Activated naive CD4-positive, alpha-beta T cell (primary cell): ENCODE results near the gene MT1X.
"Not testable (repeated sequence)": the region's sequence is repeated elsewhere in the genome, so short reads cannot be mapped to it uniquely, and the experiment has no call there.

Source experiments
- DNase-seq, 4 experiments: peaks; one replicate each; lab custom pipeline; 2025; lab: John Stamatoyannopoulos, UW

Gene MT1X

DNA sequence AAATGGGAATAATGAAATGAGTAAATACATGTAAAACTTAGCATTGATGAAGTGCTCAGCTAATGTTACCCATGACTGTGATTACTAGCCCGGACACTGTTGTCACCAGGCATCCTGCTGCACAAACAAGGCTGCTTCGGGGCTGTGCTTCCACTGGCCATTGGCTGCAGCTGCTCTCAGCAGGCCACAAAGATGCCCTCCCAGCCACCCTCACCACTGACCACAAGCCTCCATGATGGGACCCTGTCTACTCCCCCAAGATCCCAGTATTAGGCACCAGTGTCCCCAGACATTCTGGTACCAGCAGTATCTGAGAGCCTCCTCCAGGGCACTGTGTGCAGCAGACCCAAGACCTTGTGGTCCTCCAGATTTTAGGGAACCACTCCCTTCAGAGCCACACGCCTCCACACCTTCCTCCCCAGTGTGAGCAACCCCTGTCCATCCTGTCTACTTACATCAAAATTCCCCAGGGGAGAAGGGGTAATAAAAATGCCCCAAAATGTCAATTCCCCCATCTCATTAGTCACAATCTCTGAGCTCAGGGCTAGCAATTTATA lies 28.0 kb downstream of the MT1X start:
- no peak for DNase-seq

DNA sequence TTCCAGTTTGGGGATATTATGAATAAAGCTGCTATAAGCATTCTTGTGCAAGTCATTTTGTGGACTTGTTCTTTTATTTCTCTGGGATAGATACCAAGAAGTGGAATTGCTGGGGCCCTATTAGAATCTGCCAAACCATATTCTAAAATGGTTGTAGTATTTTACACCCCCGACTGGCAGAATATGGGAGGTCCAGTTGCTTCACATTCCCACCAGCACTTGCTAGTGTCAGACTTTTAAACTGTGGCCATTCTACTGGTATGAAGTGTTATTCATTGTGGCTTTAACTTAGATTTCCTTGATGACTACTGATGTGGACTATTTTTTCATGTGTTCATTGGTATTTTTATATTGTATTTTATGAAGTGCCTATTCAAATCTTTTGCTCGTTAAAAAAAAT lies 29.6 kb downstream of the MT1X start:
- DNase-seq: no peak

DNA sequence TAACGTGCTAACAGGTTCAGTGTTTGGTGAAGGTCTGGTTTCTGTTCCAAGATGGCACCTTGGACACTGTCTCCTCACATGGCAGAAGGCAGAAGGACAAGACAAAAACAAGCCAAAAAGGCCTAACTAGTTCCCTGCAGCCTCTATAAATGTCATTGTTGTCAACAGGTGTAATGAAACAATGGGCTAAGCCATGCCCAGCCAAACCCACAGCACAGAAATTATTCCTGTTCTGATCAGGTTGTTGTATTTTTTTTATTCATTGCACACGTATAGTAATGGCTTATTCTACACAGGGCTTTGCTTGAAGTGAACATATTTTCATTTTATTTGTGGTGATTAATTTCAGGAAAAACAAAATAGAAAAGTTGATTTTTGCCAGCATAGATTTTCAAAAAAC lies 31.5 kb downstream of the MT1X start:
- DNase-seq: no peak

DNA sequence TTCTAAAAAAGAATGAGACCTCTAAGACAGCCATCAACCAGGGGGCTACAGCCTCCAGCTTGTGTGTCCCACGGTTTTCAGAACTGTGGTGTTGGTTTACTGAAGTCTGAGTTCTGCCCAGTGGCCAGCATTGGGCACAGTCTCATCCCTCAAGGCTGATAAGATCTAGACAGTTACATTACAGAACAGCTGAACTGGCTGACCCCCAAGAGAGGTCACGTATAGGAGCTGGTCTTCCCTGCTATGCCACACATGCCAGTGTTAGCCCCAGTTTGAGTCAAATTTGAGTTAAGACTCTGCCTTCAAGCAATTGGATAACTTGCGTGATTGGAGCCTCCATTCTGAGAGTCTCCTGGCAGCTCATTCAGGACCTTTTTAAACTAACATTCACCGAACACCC lies 32.9 kb downstream of the MT1X start:
- no peak for DNase-seq

DNA sequence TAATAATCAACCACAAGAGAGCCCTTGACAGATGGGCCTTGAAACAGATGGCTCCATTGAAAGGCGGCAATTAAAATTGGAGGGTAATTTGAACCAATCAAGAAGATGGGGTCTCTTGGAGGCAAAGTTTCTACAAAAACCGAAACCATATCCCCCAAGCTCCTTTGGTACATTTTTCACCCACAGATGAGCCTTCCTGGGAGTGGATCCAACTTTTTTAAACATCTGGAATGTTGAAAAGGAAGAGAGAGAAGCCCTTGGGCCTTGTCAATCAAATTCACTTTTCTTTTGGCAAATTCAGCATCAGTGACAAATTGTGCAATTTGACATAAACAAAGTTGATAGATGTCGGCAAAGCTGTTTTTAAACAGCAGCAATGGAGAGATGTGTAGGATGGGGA lies 34.5 kb downstream of the MT1X start:
- no peak for DNase-seq

DNA sequence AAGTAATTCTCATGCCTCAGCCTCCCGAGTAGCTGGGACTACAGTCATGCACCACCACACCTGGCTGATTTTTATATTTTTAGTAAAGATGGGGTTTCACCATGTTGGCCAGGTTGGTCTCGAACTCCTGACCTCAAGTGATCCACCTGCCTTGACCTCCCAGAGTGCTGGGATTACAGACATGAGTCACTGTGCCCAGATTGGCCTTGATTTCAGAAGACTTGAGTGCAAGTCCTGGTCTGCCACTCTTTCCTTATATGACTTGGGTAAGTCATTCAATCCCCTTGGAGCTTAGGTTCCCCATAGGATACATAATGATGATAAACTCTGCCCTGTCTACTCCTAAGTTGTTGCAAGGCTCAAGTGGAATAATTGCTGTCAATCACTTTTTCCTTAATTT lies 35.3 kb downstream of the MT1X start:
- not testable (repeated sequence) for DNase-seq

DNA sequence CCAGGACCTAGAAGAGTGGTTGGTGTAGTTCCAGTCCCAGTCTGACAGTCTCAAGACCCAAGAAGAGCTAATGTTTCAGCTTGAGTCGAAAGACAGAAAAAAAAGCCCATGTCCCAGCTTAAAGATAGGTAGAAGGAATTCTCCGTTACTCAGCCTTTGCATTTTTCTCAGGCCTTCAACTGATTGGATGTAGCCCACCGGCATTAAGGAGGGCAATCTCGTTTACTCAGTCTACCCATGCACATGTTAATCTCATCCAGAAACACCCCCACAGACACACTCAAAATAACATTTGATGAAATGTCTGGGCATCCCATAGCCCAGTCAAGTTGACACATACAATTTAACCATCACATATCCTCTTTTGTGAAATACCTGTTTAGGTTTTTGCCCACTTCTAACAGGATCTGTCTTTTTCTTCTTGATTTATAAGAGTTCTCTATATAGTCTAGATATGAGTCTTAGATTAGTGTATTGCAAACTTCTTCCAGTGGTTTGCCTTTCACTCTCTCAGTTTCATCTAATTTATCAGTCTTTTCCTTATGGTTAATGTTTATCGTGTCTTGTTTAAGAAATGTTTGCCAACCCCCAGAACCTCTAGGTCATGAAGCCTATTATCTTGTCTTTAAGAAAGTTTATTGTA lies 40.1 kb downstream of the MT1X start:
- DNase-seq: no peak

DNA sequence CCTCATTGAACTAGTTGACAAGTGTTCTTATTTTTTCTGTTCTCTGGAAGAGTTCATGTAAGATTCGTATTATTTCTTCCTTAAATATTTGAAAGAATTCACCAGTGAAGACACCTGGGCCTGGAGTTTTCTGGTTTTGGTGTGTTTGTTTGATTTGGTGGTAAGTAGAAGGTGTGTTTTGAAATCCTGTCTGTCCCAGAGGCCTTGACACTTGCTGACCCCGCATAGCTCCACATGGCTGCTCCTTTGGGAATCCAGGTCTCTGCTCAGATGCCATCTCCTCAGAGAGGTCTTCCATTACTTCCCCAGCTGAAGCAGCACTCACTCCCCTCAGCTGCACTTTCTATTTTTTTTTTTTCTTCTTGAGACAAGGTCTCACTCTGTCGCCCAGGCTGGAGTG lies 41.9 kb downstream of the MT1X start:
- DNase-seq: no peak

DNA sequence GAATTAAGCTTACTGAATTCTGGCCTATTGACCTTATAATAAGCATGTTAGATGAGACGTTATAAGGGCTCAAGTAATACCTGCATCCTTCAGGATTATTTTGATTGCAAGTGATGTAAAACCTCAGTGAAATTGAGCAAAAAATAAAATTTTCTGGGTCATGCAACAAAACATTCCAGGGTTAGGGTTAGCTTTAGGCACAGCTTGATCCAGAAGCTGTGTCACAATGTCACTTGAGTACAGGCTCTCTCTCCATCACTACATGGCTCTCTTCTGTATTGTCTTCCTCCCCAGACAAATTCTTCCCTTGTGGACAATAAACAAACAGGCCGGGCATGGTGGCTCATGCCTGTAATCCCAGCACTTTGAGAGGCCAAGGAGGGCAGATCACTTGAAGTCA lies 44.0 kb downstream of the MT1X start:
- DNase-seq: no peak

DNA sequence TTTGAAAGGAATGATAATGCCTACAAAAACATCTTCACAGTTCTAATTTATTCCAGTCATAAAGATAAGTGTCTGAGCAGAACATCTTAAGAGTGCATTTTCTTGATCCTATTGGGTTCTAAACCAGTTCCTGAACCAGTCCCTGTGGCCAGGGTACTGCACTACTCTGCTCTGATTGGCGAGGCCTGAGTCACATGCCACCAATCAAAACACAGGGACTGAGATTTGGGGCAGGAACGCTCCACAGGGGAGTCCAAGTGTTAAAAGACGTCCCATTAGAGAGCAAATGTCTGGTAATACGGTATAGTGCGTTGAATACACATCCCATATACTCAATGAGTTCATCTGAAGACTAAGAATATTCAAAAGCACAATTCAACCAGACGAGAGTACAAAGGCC lies 44.7 kb downstream of the MT1X start:
- DNase-seq: no peak

DNA sequence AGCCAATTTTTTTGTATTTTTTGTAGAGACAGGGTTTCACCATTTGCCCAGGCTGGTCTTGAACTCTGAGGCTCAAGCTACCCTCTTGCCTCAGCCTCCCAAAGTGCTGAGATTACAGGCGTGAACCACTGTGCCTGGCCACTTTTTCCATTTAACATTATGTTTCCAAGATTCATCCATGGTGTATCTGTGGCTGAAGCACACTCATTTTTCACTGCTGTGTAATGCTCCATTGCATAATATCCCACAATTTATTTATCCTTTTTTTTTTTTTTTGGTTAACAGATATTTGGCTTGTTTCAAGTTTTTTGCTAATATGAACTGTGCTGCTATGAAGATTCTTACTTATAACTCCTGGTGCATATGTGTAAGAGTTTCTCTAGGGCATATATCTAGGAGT lies 45.8 kb downstream of the MT1X start:
- DNase-seq: no peak

DNA sequence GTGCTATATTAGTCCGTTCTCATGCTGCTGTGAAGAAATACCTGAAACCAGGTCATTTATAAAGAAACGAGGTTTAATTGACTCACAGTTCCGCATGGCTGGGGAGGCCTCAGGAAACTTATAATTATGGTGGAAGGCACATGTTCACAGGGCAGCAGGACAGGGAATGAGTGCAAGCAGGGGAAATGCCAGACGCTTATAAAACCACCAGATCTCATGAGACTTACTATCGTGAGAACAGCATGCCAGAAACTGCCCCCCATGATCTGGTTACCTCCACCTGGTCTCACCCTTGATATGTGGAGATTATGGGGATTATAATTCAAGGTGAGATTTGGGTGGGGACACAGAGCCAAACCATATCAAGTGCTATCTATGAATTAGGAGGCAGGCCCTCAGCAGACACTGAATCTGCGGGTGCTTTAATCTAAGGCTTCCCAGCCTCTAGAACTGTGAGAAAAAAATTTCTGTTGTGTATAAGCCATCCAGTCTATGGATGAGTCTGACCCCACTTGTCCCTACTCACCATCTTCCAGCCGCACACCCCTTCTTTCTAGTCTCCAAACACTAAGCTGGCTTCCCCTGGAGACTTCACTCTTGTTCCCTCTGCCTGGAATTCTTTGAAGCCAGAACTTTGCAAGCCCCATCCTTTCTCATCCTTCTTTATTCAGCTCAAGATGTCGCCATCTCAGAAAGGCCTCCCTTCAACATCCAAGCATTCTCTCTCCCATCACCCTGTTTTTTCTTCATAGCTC lies 46.9 kb downstream of the MT1X start:
- DNase-seq: no peak

DNA sequence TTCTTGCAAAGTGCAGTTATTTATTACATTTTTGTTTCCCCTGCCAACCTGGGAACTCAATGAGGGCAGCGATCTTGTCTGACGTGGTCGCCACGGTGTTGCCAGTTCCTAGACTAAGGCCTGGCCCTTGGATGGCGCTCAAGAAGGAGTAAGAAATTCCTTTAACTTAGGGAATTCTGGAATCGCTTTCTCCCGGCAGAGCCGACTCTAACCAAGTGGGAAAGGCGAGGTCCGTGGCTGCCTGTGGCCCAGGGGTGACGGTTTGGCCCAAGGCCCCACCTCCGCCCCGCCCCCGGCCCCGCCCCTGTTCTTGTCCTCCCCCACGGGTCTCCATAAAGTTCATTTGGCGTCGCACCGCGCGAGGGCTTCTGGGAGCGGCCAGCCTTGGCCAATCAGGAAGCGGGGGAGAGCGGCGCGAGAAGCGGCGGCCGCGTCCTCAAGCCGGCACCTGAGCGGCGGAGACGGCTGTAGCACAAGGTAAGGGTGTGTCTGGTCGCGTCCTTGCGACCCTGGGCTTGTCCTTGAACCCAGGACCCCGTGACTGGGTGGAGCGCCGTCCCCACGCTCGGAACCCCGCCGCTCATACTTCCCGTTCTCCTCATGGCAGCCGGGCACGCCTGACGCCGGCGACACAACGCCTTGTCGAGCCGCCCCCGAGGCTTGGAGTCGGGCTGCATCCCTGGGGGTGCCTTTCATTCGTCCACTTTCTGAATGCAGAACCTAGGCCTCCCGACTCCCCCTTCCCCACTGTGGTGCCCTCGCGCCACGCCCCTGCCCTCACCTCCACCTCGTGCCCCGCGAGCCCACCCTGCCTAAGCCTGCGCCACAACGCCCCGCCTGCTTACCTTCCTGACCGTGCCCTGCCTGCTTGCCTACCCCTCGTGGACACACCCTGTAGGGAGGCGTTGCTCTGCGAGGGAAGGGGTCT lies 47.7 kb downstream of the MT1X start, which contains the start of gene NUP93:
NUP93 (plus strand) TSS at position 395 of the 928 bp plus-strand sequence. CDS start 18,119 bp downstream, outside the sequence.
- DNase-seq: peak; percentile 74 to 89 (median 82)

DNA sequence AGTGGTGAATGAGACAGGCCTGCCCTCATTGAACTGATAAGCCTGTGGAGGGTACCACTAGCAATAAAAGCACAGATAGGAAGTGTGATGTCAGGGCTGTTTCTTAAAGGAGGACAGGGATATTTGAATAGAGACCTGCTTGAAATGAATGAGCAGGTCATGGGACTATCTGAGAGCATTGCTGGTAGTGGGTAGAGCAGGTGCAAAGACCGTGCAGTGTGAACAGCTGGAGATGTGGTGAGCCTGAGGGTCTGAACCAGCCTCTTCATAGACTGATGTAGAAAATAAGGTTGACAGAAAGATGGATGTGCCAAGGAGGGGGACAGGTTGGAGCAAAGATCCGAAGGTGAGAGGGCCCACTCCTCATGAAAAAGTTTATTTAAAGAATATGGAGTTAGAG lies 50.1 kb downstream of the MT1X start:
- DNase-seq: no peak

DNA sequence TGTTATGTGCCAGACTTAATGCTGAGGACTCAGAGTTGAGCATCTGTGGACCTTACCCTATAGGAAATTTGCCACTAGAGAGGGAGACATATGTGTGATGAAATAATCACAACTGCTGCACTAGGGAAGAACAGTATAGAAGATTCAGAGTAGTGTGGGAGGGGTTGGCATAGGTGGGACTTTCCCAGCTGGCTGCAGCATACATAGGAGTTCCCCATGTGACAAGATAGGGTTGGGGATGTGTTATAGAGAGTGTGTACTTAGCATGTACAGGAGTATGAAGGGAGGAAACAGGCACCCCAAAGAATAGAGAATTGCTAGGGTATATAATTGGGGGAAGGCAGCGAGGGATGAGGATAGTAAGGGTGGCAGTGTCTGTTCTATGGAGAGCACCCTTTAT lies 50.6 kb downstream of the MT1X start:
- no peak for DNase-seq
